ENCODE measurements around the gene CAMSAP1.

DNA sequence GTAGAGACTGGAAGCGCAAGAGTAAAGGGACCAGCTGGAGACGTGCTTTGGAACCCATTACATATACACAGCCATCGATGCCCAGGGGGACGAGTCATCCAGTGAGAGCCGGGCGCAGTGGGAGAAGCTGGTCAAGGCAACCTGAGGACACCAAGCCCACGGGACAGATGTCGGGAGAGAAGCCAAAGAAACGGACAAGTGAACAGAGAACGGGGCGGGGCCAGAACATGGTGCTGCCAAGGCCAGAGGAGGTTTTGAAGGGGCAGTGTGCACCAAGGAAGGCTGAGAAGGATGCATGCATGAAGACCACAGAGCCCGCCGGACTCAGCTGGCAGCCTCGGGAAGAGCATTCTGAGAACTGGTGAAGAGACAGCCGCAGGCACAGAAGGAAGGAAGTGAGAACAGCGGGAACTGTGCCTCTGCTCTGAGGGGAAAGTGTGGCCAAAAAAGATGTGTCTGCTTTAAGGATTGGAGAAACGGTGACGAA, 20.3 kb downstream of the CAMSAP1 start:
- no peak for TF ChIP-seq ZFX (IDR thresholded peaks at IDR 0.05)
- TF ChIP-seq, protein P1, sequence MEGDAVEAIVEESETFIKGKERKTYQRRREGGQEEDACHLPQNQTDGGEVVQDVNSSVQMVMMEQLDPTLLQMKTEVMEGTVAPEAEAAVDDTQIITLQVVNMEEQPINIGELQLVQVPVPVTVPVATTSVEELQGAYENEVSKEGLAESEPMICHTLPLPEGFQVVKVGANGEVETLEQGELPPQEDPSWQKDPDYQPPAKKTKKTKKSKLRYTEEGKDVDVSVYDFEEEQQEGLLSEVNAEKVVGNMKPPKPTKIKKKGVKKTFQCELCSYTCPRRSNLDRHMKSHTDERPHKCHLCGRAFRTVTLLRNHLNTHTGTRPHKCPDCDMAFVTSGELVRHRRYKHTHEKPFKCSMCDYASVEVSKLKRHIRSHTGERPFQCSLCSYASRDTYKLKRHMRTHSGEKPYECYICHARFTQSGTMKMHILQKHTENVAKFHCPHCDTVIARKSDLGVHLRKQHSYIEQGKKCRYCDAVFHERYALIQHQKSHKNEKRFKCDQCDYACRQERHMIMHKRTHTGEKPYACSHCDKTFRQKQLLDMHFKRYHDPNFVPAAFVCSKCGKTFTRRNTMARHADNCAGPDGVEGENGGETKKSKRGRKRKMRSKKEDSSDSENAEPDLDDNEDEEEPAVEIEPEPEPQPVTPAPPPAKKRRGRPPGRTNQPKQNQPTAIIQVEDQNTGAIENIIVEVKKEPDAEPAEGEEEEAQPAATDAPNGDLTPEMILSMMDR (conservative IDR thresholded peaks at IDR 0.05): no peak

All from C4-2B (cell line).